H1 (cell line): ENCODE results near the gene PPARGC1A. TPM values are rescaled to one million over a fixed set of nuclear protein-coding genes. Genes with fewer than 3 reads are reported as not detected.

Experiments
- CTCF ChIA-PET: fragments of 300-600 bp; sonication (Branson Sonifier 250); formaldehyde crosslinking; loops from one replicate; lab custom pipeline; 2021; ENCODE audit not compliant: partially characterized antibody; lab: Charles Lee
- POLR2A ChIA-PET: fragments of 300-600 bp; sonication (Branson Sonifier 250); formaldehyde crosslinking; loops from one replicate; lab custom pipeline; 2021; ENCODE audit warnings: inconsistent platforms; ENCODE audit not compliant: partially characterized antibody; lab: Charles Lee
- DNase-seq, 2 experiments: peaks; one replicate each; pipeline versions ENCODE4 v3.0.0 to v3.0.0-alpha.2; 2010 to 2022; ENCODE audit warnings: low spot score in 2 of 2, low read depth in 1 of 2, mixed read lengths in 1 of 2
- FAIRE-seq: peaks from 2 replicates; lab custom pipeline; 2011; peaks lifted over from hg19 to GRCh38; lab: Jason Lieb, UNC
- H2AFZ ChIP-seq: 2 replicates; pipeline ENCODE4 v1.8.1; 2012; ENCODE audit warnings: low read length, inconsistent platforms
- H2AK5ac ChIP-seq: 2 replicates; pipeline ENCODE4 v1.6.1; 2013; ENCODE audit warnings: low read depth, low read length
- H2BK120ac ChIP-seq: replicated peaks from 2 replicates; pipeline ENCODE3; 2013; ENCODE audit warnings: low read depth, low read length, inconsistent platforms
- H2BK12ac ChIP-seq: 2 replicates; pipeline ENCODE4 v1.6.1; 2013; ENCODE audit warnings: low read depth, low read length
- H2BK15ac ChIP-seq: 2 replicates; pipeline ENCODE4 v1.6.1; 2013; ENCODE audit warnings: low read length
- H2BK20ac ChIP-seq: 2 replicates; pipeline ENCODE4 v1.6.1; 2013; ENCODE audit warnings: low read length
- H2BK5ac ChIP-seq: 2 replicates; pipeline ENCODE4 v1.6.1; 2013; ENCODE audit warnings: low read depth, low read length
- H3K14ac ChIP-seq: 2 replicates; pipeline ENCODE4 v1.6.1; 2013; ENCODE audit warnings: inconsistent platforms; ENCODE audit not compliant: insufficient read length
- H3K18ac ChIP-seq: 2 replicates; pipeline ENCODE4 v1.6.1; 2013; ENCODE audit warnings: low read length; ENCODE audit errors: extremely low read depth
- H3K23ac ChIP-seq: 2 replicates; pipeline ENCODE4 v1.6.1; 2013; ENCODE audit warnings: inconsistent platforms; ENCODE audit not compliant: insufficient read length
- H3K23me2 ChIP-seq: 2 replicates; pipeline ENCODE4 v1.6.1; 2013; ENCODE audit warnings: low read depth, low read length
- H3K27ac ChIP-seq: 2 replicates; pipeline ENCODE4 v1.6.1; 2011; ENCODE audit warnings: low read depth, low read length, inconsistent platforms
- H3K27me3 ChIP-seq, 4 experiments: replicated peaks in 1 of 4; 1 replicate in 1 of 4; 2 replicates in 3 of 4; pipeline versions ENCODE4 v1.6.1 to v1.8.1; 2011 to 2013; ENCODE audit warnings: low read length in 3 of 4, mild to moderate bottlenecking in 3 of 4, inconsistent platforms in 2 of 4, mixed read lengths in 2 of 4, moderate library complexity in 1 of 4; ENCODE audit not compliant: control insufficient read depth in 3 of 4, insufficient read depth in 3 of 4; ENCODE audit errors: extremely low read depth in 1 of 4
- H3K36me3 ChIP-seq, 4 experiments: 2 replicates each; pipeline versions ENCODE4 v1.6.1 to v1.8.1; 2011 to 2013; ENCODE audit warnings: mild to moderate bottlenecking in 4 of 4, low read length in 3 of 4, moderate library complexity in 2 of 4, control low read depth in 1 of 4, inconsistent platforms in 1 of 4; ENCODE audit not compliant: insufficient read depth in 4 of 4, control insufficient read depth in 2 of 4
- H3K4ac ChIP-seq: replicated peaks from 2 replicates; pipeline ENCODE3; 2013; ENCODE audit warnings: low read length, low read depth, mixed read lengths, inconsistent platforms; ENCODE audit not compliant: insufficient read length
- H3K4me1 ChIP-seq, 4 experiments: replicated peaks in 1 of 4; 1 replicate in 1 of 4; 2 replicates in 3 of 4; pipeline versions ENCODE4 v1.6.1 to v1.8.1; 2011 to 2013; ENCODE audit warnings: low read length in 3 of 4, inconsistent platforms in 2 of 4, mixed read lengths in 1 of 4; ENCODE audit not compliant: insufficient read depth in 4 of 4, control insufficient read depth in 3 of 4
- H3K4me2 ChIP-seq, 2 experiments: 2 replicates each; pipeline versions ENCODE4 v1.6.1 to v1.8.1; 2011 to 2013; ENCODE audit warnings: low read depth in 2 of 2, low read length in 2 of 2, control low read depth in 1 of 2, inconsistent platforms in 1 of 2, mild to moderate bottlenecking in 1 of 2; ENCODE audit not compliant: insufficient read depth in 1 of 2
- H3K4me3 ChIP-seq, 4 experiments: fragments of 200-600, 300-600 bp in 1 of 4; sonication (generic), shearing (Covaris generic), sonication (Bioruptor Twin) in 1 of 4; 2 replicates each; pipeline versions ENCODE4 v1.5.1 to v1.8.1; 2011 to 2016; ENCODE audit warnings: low read length in 4 of 4, low read depth in 3 of 4, control low read depth in 2 of 4, inconsistent platforms in 2 of 4, mild to moderate bottlenecking in 2 of 4, mixed read lengths in 1 of 4, moderate library complexity in 1 of 4; ENCODE audit not compliant: insufficient read depth in 2 of 4; ENCODE audit errors: extremely low read depth in 1 of 4
- H3K56ac ChIP-seq: replicated peaks from 2 replicates; pipeline ENCODE3; 2013; ENCODE audit warnings: low read depth, mild to moderate bottlenecking, mixed read lengths, low read length, inconsistent platforms; ENCODE audit not compliant: insufficient read length
- H3K79me1 ChIP-seq: 2 replicates; pipeline ENCODE4 v1.6.1; 2013; ENCODE audit warnings: low read depth, low read length, control low read depth
- H3K79me2 ChIP-seq, 2 experiments: 2 replicates each; pipeline versions ENCODE4 v1.6.1 to v1.8.1; 2012 to 2013; ENCODE audit warnings: low read length in 2 of 2, mild to moderate bottlenecking in 2 of 2, inconsistent platforms in 1 of 2; ENCODE audit not compliant: insufficient read depth in 2 of 2, control insufficient read depth in 1 of 2
- H3K9ac ChIP-seq, 4 experiments: replicated peaks in 1 of 4; 1 replicate in 1 of 4; 2 replicates in 3 of 4; pipeline versions ENCODE4 v1.6.1 to v1.8.1; 2011 to 2013; ENCODE audit warnings: low read depth in 3 of 4, low read length in 3 of 4, control low read depth in 2 of 4, mild to moderate bottlenecking in 2 of 4, moderate library complexity in 2 of 4, inconsistent platforms in 1 of 4; ENCODE audit errors: extremely low read depth in 1 of 4
- H3K9me3 ChIP-seq, 2 experiments: 2 replicates each; pipeline versions ENCODE4 v1.6.1 to v1.8.1; 2012 to 2013; ENCODE audit warnings: mild to moderate bottlenecking in 2 of 2, moderate library complexity in 2 of 2, control low read depth in 1 of 2, inconsistent platforms in 1 of 2, low read depth in 1 of 2, low read length in 1 of 2, mixed read lengths in 1 of 2; ENCODE audit not compliant: insufficient read depth in 2 of 2
- H4K20me1 ChIP-seq, 2 experiments: replicated peaks in 1 of 2; 2 replicates each; pipeline versions ENCODE3 to v1.8.1; 2011 to 2013; ENCODE audit warnings: inconsistent platforms in 2 of 2, low read length in 2 of 2, mild to moderate bottlenecking in 1 of 2; ENCODE audit not compliant: insufficient read depth in 2 of 2, control insufficient read depth in 1 of 2
- H4K5ac ChIP-seq: 2 replicates; pipeline ENCODE4 v1.6.1; 2013; ENCODE audit warnings: low read length, low read depth, mixed read lengths, inconsistent platforms; ENCODE audit not compliant: insufficient read length
- H4K8ac ChIP-seq: 2 replicates; pipeline ENCODE4 v1.8.0; 2013; ENCODE audit warnings: mild to moderate bottlenecking, moderate library complexity, low read length, inconsistent platforms; ENCODE audit not compliant: insufficient read depth; ENCODE audit errors: extremely low read depth
- H4K91ac ChIP-seq: replicated peaks from 2 replicates; pipeline ENCODE3; 2013; ENCODE audit warnings: low read length, mixed read lengths, inconsistent platforms; ENCODE audit not compliant: insufficient read length
- BCL11A ChIP-seq, 2 experiments: IDR thresholded peaks; one replicate each; pipeline ENCODE4 v1.6.1; 2011; ENCODE audit warnings: low read depth in 2 of 2, low read length in 2 of 2, mild to moderate bottlenecking in 2 of 2
- HDAC2 ChIP-seq, 2 experiments: fragments of 300-600 bp in 1 of 2; sonication (generic) in 1 of 2; IDR thresholded peaks; 2 replicates each; pipeline ENCODE4 v1.6.1; 2011 to 2012; ENCODE audit warnings: low read depth in 2 of 2, low read length in 2 of 2, mild to moderate bottlenecking in 2 of 2, moderate library complexity in 2 of 2, borderline replicate concordance in 1 of 2, inconsistent platforms in 1 of 2
- NANOG ChIP-seq: IDR thresholded peaks from 2 replicates; pipeline ENCODE4 v1.6.1; 2011; ENCODE audit warnings: low read length, low read depth, mild to moderate bottlenecking, inconsistent platforms; ENCODE audit not compliant: insufficient read depth, poor library complexity, severe bottlenecking
- POU5F1 ChIP-seq: IDR thresholded peaks from 2 replicates; pipeline ENCODE4 v1.6.1; 2011; ENCODE audit warnings: low read depth, mild to moderate bottlenecking, low read length, moderate library complexity
- RAD21 ChIP-seq, 2 experiments: IDR thresholded peaks in 1 of 2; conservative IDR thresholded peaks in 1 of 2; 2 replicates each; pipeline ENCODE4 v1.6.1; 2011; ENCODE audit warnings: low read depth in 2 of 2, low read length in 2 of 2, improper control_type of control experiment in 1 of 2, inconsistent platforms in 1 of 2, mild to moderate bottlenecking in 1 of 2, moderate library complexity in 1 of 2
- SP1 ChIP-seq: IDR thresholded peaks from 2 replicates; pipeline ENCODE4 v1.6.1; 2011; ENCODE audit warnings: low read depth, low read length
- SUZ12 ChIP-seq: fragments of 200-600 bp; sonication (generic); IDR thresholded peaks from 2 replicates; pipeline ENCODE4 v1.6.1; 2012; ENCODE audit warnings: mild to moderate bottlenecking, inconsistent platforms, low read length, moderate library complexity, mixed read lengths
- TCF12 ChIP-seq: IDR thresholded peaks from 2 replicates; pipeline ENCODE4 v1.6.1; 2011; ENCODE audit warnings: low read depth, mild to moderate bottlenecking, low read length
- WGBS, 2 experiments: shearing (Covaris generic) in 1 of 2; methylation state at CpG; one replicate each; pipeline versions ENCODE4 v1.1.6 to v1.1.7; 2013 to 2015; ENCODE audit warnings: low lambda C conversion rate in 2 of 2, mixed read lengths in 2 of 2, inconsistent platforms in 1 of 2, low coverage in 1 of 2, missing lambda C conversion rate in 1 of 2; ENCODE audit not compliant: insufficient replicate concordance in 2 of 2, insufficient coverage in 1 of 2, insufficient read length in 1 of 2; ENCODE audit errors: extremely low coverage in 1 of 2, missing lambda C conversion rate in 1 of 2; 5-methylcytosine and 5-hydroxymethylcytosine counted together
- polyA plus RNA-seq, 7 experiments: library from polyadenylated mRNA; depleted of rRNA in 3 of 7; stranded (reverse) in 5 of 7; unstranded in 2 of 7; fragments of >200 nt in 5 of 7; fragments of 200-250 nt in 2 of 7; gene quantifications; 1 replicate in 5 of 7; 2 replicates in 1 of 7; 4 replicates in 1 of 7; pipeline versions ENCODE4 v1.2.1 to v1.2.3, GENCODE V29; 2011 to 2013; ENCODE audit warnings: missing spikeins in 2 of 7, mixed read lengths in 2 of 7
- total RNA-seq: library from RNA; stranded (reverse); fragmentation: NEBNext Ultra II Directional; extraction: Animal tissue kit (Norgen Biotek cat#: 25700); gene quantifications from 2 replicates; pipeline ENCODE4 v1.2.1, GENCODE V29; 2021
- TF ChIP-seq, protein P1 (sequence below), 3 experiments: IDR thresholded peaks; 1 replicate in 2 of 3; 2 replicates in 1 of 3; pipeline versions ENCODE4 v1.5.1 to v1.6.1; 2011; ENCODE audit warnings: low read length in 3 of 3, mild to moderate bottlenecking in 3 of 3, inconsistent platforms in 2 of 3, low read depth in 1 of 3, moderate library complexity in 1 of 3; ENCODE audit not compliant: insufficient read depth in 1 of 3; ENCODE audit errors: control extremely low read depth in 1 of 3

Gene PPARGC1A
- total and polyA plus RNA-seq, 2 of the 8 experiments (the other 6 are each of a cell fraction or from before 2014, with no cell fraction given), result 0.54 to 1.4 TPM

DNA sequence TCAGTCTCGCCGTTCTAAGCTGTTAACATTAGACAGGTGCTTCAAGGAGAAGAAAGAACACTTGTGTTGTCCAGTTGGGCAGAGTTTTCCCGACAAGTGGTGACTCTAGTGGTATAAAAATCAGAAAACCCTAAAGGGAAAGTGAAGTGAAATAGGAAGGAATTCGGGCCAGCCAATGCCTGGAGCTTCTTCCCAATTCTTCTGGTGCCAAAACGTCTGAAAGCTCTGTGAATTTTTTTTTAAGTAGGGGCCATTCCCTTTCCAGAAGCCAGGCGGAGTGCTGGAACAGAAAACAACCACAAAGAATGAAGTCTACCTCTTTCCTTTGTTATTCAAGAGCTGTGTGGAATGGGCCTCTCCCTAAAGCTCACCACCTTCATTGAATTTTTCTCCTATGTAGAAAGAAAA, 43.1 kb upstream of the PPARGC1A start:
- peak overlapping the region in 1 of 4 experiments; percentile 34; a peak in 1 of 8 replicates for H3K4me3 ChIP-seq
- no peak overlapping the region for H2AFZ ChIP-seq
- TF ChIP-seq POU5F1, result peak; percentile 79
- TF ChIP-seq NANOG, result no peak
- peak; percentile 66 to 74 for TF ChIP-seq RAD21 (IDR thresholded peaks at IDR 0.05 in 1 of 2, conservative IDR thresholded peaks at IDR 0.05 in 1 of 2; ENCODE audit: low read depth in 2 of 2, low read length in 2 of 2)
- TF ChIP-seq TCF12, result no peak
- TF ChIP-seq, protein P1, sequence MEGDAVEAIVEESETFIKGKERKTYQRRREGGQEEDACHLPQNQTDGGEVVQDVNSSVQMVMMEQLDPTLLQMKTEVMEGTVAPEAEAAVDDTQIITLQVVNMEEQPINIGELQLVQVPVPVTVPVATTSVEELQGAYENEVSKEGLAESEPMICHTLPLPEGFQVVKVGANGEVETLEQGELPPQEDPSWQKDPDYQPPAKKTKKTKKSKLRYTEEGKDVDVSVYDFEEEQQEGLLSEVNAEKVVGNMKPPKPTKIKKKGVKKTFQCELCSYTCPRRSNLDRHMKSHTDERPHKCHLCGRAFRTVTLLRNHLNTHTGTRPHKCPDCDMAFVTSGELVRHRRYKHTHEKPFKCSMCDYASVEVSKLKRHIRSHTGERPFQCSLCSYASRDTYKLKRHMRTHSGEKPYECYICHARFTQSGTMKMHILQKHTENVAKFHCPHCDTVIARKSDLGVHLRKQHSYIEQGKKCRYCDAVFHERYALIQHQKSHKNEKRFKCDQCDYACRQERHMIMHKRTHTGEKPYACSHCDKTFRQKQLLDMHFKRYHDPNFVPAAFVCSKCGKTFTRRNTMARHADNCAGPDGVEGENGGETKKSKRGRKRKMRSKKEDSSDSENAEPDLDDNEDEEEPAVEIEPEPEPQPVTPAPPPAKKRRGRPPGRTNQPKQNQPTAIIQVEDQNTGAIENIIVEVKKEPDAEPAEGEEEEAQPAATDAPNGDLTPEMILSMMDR (IDR thresholded peaks at IDR 0.05; ENCODE audit: control extremely low read depth in 1 of 3, insufficient read depth in 1 of 3, low read depth in 1 of 3, low read length in 3 of 3), result peak in 2 of 3 experiments; percentile 54 to 63; a peak in 3 of 4 replicates
- peak in 1 of 2 experiments; percentile 42; a peak in 1 of 4 replicates for TF ChIP-seq HDAC2 (IDR thresholded peaks at IDR 0.05; ENCODE audit: borderline replicate concordance in 1 of 2, low read depth in 2 of 2, low read length in 2 of 2)
- TF ChIP-seq SP1, result peak; percentile 33; the same call in 1 of the 2 replicates
- TF ChIP-seq BCL11A (IDR thresholded peaks at IDR 0.05; ENCODE audit: low read depth in 2 of 2, low read length in 2 of 2), result no peak
- no peak for TF ChIP-seq SUZ12

More for the DNA sequence above, 43.1 kb upstream of the PPARGC1A start:
- peak overlapping the region; percentile 48; the same call in 1 of the 2 replicates for H3K18ac ChIP-seq
- peak overlapping the region; percentile 62; the same call in 1 of the 2 replicates for H2BK12ac ChIP-seq
- H4K5ac ChIP-seq, result no peak overlapping the region
- no peak overlapping the region for H3K9ac ChIP-seq
- 32% methylated on average over 6 of the region's 6 CpGs; no CpG with 5 or more reads in 1 of the 2 experiments for WGBS, 2 experiments
- H3K14ac ChIP-seq, result no peak overlapping the region
- H3K4ac ChIP-seq, result peak overlapping the region; percentile 33
- no peaks in the 10 kb centered on the region for H3K79me2 ChIP-seq
- ChIA-PET CTCF (interaction anchor here (0.6 to 3.5 kb wide), 25 partner anchors 9 to 572 kb away, joined by 3 to 21 read pairs (median 4); partner anchors contain the start of gene PPARGC1A), POLR2A (interaction anchor here (0.8 to 1.6 kb wide), 3 partner anchors 16 to 1418 kb away, joined by 3 to 4 read pairs (median 4); no protein-coding TSS in a partner anchor)
- peak; percentile 88 for FAIRE-seq
- peak overlapping the region; percentile 67; the same call in 1 of the 2 replicates for H2BK5ac ChIP-seq
- no peak overlapping the region for H3K23ac ChIP-seq
- H4K91ac ChIP-seq, result peak overlapping the region; percentile 67
- H3K9me3 ChIP-seq, result no peaks in the 10 kb centered on the region
- H2BK120ac ChIP-seq, result peak overlapping the region; percentile 92
- peak overlapping the region; percentile 47 to 54 for H3K4me2 ChIP-seq
- no peaks in the 10 kb centered on the region for H3K27me3 ChIP-seq
- H3K79me1 ChIP-seq, result no peaks in the 10 kb centered on the region
- H3K23me2 ChIP-seq, result peaks cover 4% of the 10 kb centered on the region
- peak in 1 of 2 experiments; percentile 43 for DNase-seq
- H2BK15ac ChIP-seq, result 0 out of 2 replicates have a peak overlapping the region, but pooled peaks have one; percentile 50
- H3K4me1 ChIP-seq, result peaks cover 6 to 33% (median 23%) of the 10 kb centered on the region in 4 experiments
- H4K8ac ChIP-seq, result no peak overlapping the region
- no peak overlapping the region; the same call in 1 of the 2 replicates for H2AK5ac ChIP-seq
- no peaks in the 10 kb centered on the region for H4K20me1 ChIP-seq
- no peak overlapping the region for H3K27ac ChIP-seq
- H3K56ac ChIP-seq, result no peak overlapping the region
- no peaks in the 10 kb centered on the region for H3K36me3 ChIP-seq
- peak overlapping the region; percentile 91; the same call in 1 of the 2 replicates for H2BK20ac ChIP-seq
